HUDEP-2 (cell line): ENCODE measurements around the gene WHAMM.

ENCODE experiments used
- DNase-seq, 76 experiments: peaks; one replicate each; lab custom pipeline; 2025; ENCODE audit not compliant: unreplicated experiment in 76 of 76; lab: John Stamatoyannopoulos, UW

Gene WHAMM

DNA sequence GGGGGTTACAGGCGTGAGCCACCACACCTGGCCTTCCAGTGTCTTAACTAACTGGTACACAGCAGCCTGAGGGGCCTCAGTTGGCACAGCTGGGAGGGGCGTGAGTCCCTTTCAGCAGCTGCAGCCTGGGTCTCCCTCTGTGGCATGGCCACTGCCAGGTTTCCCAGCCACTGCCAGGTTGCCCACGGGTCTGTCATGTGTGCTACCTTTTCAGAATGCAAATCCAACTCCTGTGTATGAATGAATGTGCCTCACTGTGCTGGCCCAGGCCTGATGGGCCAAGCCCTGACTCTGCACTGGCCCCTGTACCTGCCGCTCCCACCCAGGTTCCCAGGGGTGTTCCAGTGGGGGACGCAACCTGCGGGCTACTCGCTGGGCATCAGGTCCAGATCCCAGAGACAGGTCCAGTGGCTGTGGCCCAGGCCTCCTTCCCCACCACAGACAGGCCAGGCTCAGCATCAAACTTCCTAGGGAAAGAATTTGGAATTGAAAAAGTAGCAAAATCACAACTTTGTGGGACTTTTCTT lies 26.0 kb downstream of the WHAMM start:
- no peak for DNase-seq

DNA sequence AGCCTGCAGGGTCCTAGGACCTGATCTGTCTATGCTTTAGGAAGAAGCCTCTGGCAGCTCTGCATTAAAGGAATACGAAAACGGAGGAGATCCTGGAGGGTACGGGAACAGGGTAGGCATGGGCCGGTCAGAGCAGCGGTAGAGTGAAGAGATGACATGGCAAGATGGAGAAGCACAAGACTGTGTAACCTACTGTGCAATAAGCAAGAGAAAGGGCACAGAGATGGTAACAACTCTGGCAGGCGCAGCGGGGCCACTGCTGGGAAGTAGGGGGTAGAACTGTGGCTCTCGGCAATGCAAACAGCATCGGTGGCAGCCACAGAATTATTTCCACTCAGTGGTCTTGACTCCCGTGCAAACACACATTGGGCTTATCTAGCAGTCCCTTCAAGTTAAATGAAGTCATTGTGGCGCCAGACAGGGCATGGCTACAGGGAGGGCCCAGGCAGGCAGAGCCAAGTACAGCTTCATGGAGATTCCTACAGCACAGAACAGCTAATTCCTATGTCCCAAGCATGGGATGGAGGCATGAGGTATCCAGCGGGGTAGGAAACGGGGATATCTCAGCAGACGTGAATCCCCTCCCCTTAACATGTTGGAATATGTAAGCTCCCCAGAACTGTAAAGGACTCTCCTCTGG lies 28.8 kb downstream of the WHAMM start:
- DNase-seq = no peak

DNA sequence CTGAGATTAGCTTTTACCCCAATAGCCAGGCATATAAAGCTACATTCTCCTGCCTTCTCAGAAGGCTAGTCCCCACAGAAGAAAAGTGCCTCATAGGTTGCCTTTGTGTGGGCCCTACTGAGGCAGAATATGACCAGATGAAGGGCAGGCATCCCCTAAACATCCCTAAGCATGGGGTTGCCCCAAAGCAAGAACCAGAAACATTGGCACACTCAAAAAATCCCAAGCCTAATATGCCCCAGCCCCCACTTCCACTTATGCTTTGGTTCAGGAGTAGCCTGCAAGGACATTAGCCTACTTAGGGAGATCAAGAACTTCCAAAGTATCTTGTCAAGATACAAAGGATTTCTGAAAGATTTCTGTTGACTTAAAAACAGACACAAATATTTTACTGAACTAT lies 29.7 kb downstream of the WHAMM start:
- no peak for DNase-seq

DNA sequence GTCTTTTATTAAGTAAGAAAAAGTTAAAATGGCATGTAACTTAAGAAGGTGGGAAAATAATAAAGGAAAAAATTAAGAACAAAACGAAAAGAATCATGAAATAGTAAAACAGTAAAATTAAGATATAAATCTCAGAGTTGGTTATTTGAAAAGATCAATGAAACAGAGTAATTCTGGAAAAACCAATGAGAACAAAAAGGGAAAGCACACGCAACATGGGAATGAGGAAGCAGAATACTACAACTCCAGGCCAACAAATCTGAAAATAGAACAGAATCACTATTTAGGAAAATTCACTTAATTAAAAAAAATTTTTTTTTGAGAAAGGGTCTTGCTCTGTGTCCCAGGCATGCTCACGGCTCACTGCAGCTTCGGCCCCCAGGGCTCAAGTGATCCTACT lies 30.7 kb downstream of the WHAMM start:
- DNase-seq = no peak

DNA sequence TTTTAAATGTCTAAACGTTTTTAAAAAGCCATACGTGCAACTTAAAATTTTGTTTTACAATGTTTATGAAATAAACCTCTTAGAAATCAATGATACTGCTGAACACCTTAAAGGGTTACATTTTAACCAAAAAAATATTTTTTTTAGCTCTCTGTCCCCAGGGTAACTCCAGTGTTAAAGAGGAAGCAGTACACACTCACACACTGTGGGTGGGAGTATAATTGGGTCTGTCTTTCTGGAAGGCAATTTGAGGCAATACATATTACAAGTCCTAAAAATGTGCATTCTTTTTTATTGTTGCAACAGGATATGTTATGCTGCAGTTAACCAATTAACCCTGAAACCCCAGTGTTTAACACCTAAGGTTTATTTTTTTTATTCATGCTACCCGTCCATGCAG lies 34.1 kb downstream of the WHAMM start:
- DNase-seq = no peak

DNA sequence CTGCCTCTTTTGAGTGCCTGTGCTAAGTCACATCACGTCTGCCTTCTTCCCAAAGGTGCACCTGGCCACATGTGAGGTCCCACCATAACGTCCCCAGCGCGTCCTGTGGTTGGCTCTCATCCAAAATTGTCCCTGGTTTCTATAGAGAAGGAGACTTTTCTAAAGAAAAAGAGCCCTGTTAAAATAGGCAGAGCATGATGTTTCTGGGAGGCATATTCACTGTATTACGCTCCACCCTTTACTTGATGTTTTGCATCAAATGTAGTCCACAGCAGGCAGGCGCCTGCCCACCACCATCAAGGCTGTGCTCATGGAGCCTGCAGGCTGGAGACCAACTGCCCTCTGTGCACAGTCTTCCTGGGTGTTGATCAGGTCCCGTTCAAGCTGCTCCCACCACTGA lies 36.3 kb downstream of the WHAMM start:
- no peak for DNase-seq

DNA sequence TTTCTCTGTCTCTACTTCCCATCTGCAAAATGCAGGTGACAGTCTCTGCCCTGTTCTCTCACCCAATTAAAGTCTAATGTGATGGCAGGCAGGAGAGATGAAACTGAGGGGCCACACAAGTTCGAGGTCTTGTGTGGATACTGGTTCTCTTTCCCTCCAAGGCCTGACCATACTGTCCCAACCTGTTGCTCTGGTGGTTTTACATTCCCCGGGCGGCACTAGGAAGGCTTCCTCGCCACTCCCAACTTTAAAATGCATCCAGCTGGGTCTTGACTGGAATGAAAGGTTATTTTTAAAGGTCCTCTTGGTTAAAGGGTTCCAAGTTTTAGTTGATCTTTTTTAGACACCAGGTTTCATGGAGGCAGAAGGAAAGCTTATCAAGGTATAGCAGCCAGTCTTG lies 37.2 kb downstream of the WHAMM start:
- no peak for DNase-seq

DNA sequence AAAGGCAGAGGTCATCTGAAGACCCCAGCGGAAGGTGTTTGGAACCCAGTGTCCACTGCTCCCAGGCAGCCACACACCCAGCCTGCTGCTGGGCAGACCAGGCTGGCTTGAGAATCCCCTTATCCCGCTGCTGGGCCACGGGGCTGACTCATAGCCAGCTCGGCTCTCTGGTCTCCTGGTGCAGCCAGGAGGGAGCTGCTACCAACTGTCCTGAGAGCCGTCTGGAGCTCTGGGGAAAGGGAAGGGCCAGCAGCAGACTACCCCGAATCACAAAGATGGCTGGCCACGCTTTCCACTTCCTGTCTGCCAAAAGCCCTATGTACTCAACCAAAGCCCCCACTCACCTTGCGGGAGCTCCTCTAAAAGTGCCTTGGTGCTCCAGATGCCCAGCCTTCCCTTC lies 38.3 kb downstream of the WHAMM start:
- DNase-seq = no peak

DNA sequence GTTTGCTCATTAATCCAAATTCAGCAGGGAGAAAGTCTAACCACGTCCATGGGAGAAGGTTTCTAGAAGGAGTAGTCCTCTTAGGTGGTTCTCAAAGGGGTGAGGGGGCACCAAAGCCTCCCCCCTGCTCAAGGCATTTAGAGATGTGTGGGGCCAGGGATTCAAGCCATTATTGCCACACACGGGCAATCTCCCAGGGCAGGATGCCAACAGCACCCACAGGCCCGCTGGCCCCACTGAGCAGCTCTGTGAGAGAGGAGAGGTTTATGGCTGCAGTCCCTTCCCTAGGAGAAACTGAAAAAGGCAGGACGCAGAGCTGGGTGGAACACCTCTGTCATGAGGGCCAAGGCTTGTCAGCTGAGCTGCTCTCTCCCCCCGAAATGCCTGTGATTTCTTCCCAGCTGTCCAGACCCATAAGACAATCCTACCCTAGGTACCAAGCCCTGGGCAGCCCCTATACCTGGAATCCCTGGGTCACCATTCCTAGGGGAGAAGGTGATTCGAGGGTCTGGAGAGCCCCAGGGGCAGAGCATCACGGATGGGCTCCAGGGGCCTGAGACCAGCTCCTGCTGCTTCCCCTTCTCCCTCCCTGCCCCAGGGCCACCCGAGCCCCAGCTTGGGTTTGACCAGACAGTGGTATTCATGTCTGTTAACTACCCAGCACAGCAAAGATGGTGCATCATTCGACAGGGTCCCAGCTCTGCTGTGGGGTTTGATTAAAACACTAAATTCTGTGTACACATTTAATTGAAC lies 39.0 kb downstream of the WHAMM start:
- DNase-seq = no peak

DNA sequence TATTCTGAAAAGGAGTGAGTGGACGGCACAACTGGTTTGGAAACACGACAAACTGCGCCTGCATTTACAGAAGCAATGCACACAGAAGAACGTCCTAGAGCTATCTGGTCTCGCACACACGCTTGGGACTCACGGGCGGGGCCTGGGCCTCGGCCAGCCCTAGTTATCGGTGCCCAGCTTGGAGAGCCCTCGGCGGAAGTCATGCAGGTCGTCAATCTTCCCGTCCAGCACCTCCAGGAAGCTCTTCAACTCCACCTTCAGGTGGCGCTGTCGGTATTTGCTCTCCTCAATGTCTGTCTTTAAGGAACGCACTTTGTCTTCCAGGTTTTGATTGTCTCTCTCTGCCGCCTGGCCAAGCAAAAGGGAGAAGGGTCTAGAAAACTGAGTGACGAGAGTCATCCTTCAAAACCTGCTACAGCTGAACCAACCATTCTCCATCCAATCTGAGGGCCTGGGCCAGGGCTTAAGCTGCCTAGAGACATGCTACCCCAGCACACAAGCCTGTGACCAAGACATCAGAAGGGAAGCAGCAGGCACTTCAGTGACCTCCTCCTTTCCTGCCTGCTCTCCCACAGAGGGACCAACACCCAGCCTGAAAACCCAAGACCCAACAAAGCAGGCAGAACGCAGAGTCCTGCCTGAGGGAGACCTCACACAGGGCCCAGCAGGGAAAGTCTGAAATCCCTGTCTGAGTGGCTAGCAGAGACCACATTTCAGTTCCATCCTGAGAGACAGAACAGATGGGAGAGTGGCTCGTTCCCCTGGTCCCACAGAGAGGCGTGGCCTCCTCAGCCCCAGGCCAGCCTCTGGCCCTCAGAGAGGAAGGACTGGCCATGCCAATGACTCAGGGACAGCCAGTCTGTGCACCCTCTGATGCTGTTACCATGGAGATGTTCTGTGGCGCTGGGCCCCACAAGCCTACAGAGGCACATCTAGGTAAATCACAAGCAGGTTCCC lies 40.4 kb downstream of the WHAMM start:
- DNase-seq = peak in 75 of 76 experiments; percentile 68 to 99 (median 95)

DNA sequence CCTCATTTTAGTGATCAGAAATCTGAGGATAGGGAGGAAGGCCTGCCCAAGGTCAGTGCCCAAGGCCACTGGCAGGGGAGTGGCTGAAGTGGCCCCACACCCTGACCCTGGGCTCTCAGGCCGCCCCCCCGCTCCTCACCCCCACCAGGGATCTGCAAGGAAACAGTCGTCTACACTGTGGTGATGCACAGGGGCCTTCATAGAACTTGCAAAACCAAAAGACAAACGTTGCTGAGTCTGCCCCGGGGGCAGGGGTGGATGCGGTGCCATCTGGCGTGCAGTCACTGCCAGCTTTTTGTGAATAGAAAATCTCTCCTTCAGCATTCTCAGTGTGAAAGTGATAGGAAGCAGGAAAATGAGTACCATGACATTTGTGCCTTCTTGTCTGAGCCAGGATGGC lies 41.3 kb downstream of the WHAMM start:
- no peak for DNase-seq

DNA sequence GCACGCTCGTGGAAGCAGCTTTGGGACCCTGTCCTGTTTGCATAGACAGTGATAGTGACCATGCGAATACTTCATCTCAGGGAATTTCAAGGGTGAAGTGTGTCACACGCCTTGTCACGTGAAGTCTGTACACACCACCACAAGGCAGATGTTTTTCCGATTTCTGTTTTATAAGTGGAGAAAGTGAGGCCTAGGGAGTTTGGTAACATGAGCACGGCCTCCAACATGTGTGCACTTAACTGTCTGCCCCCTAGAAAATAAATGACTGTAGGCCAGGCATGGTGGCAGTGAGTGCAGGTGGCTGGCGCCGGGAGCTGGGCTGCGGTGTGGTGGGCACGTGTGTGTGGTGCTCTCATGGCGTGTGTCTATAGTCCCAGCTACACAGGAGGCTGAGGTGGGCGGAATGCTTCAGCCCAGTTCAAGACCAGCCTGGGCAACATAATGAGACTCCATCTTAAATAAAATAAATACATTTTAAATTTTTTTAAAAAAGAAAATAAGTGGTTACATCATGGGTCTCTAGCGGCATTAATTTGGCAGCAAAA lies 42.0 kb downstream of the WHAMM start:
- DNase-seq = no peak

DNA sequence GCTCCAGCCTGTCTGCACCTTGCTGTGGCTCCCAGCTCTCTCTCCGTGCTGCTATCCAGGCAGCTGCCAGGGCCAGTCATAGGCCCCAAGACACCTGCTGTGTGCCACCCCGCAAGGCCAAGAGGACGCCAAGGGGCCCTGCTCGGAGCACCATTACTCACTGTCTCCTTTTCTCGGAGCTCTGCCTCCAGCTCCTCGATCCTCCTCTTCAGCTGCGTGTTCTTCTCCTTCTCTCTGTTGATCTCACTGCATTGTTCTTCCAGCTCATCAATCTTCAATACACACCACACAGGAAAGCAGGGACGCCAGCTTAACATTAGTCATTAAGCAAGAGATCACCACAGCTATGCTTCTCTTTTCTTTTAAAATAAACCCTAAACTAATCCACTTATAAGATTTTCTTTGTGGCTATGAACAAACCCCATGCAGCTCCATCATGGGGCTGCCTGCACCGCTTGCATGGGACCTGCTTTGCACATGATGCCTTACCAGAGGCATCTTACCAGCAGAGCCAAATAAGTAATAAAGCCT lies 42.6 kb downstream of the WHAMM start:
- no peak for DNase-seq

DNA sequence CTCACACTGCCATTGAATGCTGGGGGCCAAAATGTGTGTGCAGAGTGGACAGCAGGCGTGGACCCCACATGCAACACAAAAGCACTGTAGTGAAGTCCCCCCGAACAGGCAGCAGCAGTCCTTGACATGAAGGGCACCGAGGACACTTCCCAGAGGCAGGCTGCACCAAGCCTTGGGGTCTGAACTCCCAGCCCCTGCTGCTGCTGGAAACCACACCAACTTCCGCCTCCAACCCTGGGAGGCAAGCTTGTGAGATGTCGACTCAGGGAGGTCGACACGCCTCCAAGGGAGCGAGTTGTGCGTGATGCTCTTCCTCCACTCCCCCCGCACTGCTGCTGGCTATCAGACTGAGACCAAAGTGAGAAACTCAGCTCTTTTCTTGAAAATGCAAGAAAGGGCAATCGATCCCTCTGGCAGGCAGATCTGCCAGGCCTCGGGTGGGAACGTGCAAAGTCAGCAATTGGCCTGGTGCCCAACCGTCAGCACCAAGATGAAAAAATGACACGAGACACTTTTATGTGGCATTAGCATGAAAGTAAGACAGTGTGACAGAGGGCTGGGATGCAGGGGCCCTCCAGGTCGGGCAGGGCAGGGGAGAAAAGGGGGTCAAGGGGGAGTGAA lies 43.6 kb downstream of the WHAMM start:
- peak in 19 of 76 experiments; percentile 5 to 48 (median 17) for DNase-seq

DNA sequence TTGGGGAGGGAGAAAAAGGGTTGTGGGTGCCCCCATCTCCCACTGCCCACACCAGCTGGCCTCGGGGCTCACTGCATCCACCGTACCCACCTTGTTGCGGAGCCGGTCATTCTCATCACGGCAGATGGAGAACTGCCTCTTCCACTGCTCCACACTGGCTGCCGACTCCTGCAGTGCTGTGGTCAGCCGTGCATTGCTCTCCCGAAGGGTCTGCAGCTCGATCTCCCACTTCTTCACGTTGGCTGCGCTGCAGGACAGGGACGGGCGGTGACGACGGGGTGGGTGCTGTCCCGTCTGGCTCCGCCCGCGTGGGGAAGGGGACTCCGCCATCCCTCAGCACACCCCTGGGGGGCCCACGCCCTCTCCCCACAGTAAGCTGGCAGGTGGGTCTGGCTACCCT lies 45.1 kb downstream of the WHAMM start:
- DNase-seq = no peak

DNA sequence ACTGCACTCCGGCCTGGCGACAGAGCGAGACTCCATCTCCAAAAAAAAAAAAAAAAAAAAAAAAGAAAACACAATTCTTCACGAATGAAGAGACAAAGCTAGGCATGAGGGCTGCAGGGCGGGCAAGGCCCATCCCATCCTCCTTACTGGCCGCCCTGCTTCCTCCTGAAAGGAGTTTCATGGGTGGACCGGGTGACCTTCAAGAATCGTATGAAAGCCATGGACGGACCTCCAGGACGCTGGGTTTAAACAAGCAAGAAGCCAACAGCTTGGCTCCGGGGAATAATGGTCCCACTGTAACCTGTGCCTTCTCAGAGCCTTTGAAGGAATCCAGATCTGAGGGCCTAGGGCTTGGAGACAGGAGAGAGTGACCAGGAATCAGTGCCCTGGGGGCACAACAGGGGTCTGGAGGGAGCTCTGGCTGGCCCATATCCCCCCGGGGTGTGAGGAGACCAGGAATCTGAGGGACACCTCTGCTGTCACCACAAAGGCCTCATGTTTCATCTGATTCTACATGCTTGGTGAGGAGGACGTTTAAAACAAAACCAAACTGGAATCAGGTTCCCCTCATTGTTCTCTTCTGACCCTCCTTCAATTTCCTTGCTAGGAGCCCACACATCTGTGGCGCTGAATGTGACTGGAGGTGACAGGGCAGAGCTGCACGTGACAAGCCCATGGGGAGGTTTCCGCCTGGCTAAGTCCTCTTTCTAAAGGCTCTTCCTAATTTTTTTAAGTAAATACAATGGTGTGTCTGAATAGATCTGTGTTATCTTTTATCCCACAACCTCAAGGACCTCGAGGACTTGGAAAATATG lies 46.1 kb downstream of the WHAMM start:
- peak in 5 of 76 experiments; percentile 4 to 20 (median 14) for DNase-seq

DNA sequence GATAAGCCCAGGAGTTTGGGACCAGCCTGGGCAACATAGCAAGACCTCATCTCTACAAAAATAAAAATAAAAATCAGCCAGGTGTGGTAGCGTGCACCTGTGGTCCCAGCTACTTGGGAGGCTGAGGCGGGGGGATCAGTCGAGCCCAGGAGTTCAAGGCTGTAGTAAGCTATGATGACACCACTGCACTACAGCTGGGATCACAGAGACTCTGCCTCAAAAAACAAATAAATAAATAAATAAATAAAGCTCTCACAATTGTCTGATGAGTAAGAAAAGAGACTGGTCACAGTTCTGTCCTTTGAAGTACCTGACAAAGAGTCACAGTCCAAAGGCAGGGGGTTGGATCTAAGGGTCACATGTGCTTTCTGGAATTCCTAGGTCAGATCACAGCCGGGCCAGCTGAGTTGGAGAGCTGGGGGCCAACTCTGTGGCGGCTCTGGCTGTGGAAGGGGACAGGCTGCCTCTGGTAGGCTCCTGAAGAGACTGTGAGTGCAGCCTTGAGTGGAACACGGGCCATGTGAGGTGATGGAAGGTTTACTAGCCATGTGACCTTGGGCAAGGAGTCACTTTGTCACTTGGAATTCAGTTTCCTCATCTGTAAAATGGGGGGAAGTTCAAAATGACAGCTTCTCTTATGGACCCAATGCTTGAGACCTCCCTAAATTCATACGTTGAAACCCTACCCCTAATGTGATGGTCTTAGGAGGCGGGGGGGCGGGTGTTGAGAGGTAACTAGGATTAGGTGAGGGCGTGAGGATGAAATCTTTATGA lies 47.2 kb downstream of the WHAMM start:
- no peak for DNase-seq

DNA sequence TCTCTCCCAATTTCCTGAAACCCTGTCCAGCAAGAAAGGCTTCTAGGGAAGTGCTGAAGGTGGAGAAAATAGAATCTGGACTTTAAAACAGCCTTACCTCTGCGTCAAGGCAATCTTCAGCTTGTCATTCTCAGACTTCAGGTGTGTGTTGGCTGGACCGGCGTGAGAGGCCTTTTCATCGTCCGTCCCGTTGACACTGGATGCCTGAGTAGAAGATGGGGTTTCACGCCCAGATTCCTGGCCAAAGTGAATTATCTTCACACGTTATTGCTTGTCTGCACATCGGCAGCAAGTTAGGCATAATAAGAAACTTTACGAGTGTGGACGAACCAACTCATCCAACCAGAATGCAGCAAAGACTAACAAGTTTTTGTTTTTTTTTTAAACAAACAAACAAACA lies 49.5 kb downstream of the WHAMM start:
- no peak for DNase-seq

DNA sequence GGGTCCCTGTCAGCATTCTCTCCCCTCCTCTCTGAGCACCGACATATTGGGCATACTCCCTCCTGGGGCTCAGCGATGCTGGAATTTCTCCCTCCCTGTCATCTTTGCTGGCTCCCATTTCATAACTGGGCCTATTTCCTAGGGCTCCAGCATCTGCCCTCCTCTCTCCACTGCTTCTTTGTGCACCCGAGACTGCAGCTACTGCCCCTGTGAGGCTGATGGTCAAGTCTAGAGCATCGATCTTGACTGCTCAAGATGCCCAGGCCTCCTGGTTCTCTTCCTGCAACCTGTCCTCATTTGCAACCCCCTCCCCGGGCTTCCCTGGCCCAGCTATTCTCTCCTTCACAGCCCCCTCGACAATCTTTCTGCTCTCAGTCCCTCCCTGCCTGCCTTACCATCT lies 53.5 kb downstream of the WHAMM start:
- no peak for DNase-seq
